Stomach (tissue), 9 donors: ENCODE data around the gene PHLPP2. TPM values are rescaled to one million over a fixed set of nuclear protein-coding genes. Genes with fewer than 3 reads are reported as not detected.
A peak's percentile ranks its signal among the peaks of the same experiment; 100 is the strongest.

Source experiments
- DNase-seq, 2 donors: peaks; one replicate each; pipeline versions ENCODE4 v3.0.0 to v3.0.0-alpha.2; 2013 to 2019
- H3K27ac ChIP-seq, 5 donors: fragments of 200-600 bp in 4 of 5; sonication (generic) in 4 of 5; one replicate each; pipeline ENCODE4 v1.5.1; 2013 to 2019; ENCODE audit warnings: mild to moderate bottlenecking in 1 of 5, moderate library complexity in 1 of 5
- H3K27me3 ChIP-seq, 3 donors: fragments of 200-600 bp; sonication (generic); one replicate each; pipeline ENCODE4 v1.5.1; 2017 to 2019; ENCODE audit warnings: mixed run types in 1 of 3
- H3K36me3 ChIP-seq, 4 donors: fragments of 200-600 bp; sonication (generic); 1 replicate in 3 of 4; 2 replicates in 1 of 4; pipeline ENCODE4 v1.5.1; 2016 to 2019
- H3K4me1 ChIP-seq, 4 donors: fragments of 200-600 bp; sonication (generic); one replicate each; pipeline ENCODE4 v1.5.1; 2016 to 2019
- H3K4me3 ChIP-seq, 4 donors: fragments of 200-600 bp; sonication (generic) in 3 of 4; one replicate each; pipeline ENCODE4 v1.5.1; 2016 to 2019; ENCODE audit warnings: mild to moderate bottlenecking in 1 of 4
- H3K9me3 ChIP-seq, 4 donors: fragments of 200-600 bp; sonication (generic); one replicate each; pipeline ENCODE4 v1.5.1; 2016 to 2019
- EP300 ChIP-seq: sonication (generic); formaldehyde crosslinking; IDR thresholded peaks from one replicate; pipeline ENCODE4 v1.6.1; 2017; ENCODE audit warnings: antibody characterized with exemption
- POLR2A ChIP-seq, 4 donors: fragments of 450-650 bp; IDR thresholded peaks; one replicate each; pipeline ENCODE4 v1.6.1; 2016; ENCODE audit warnings: antibody characterized with exemption in 4 of 4, control low read depth in 2 of 4, mild to moderate bottlenecking in 1 of 4, moderate library complexity in 1 of 4
- POLR2AphosphoS5 ChIP-seq, 3 donors: sonication (generic); formaldehyde crosslinking; IDR thresholded peaks; one replicate each; pipeline ENCODE4 v1.6.1; 2016; ENCODE audit warnings: antibody characterized with exemption in 3 of 3
- WGBS, 5 donors: extraction: QIAGEN DNeasy Blood & Tissue Kit in 3 of 5; methylation state at CpG; one replicate each; pipeline versions ENCODE4 v1.1.5 to v1.1.7; 2013 to 2018; 5-methylcytosine and 5-hydroxymethylcytosine counted together
- intact Hi-C: fragments of 100-400 bp; cut with DNase I; formaldehyde crosslinking; loops from one replicate; pipeline ENCODE4 v1.15.1; 2023; ENCODE audit warnings: low total_unique reads
- polyA plus RNA-seq, 3 donors: library from polyadenylated mRNA; stranded (reverse); fragments of 200-250 nt; gene quantifications; one replicate each; pipeline ENCODE4 v1.2.3, GENCODE V29; 2013
- total RNA-seq, 5 donors: library from RNA; depleted of rRNA; stranded (reverse); fragments of >200 nt; gene quantifications; one replicate each; pipeline versions ENCODE4 v1.1.0 to v1.2.3, GENCODE V29; 2014 to 2016
- TF ChIP-seq, protein P1 (sequence below), 7 experiments: fragments of 450-650 bp in 4 of 7; fragments of 200-600 bp in 3 of 7; sonication (generic) in 3 of 7; IDR thresholded peaks; one replicate each; pipeline ENCODE4 v1.5.1; 2016 to 2019; ENCODE audit warnings: antibody characterized with exemption in 7 of 7, control low read depth in 2 of 7, mild to moderate bottlenecking in 1 of 7
- donor health status: healthy with polysubstance abuse.
- donor health status: Bipolar disorder and iron deficiency.
- donor health status: healthy.

PHLPP2 gene
- total and polyA plus RNA-seq, 8 donors, result 0.76 to 10.1 (median 3.6) TPM

DNA sequence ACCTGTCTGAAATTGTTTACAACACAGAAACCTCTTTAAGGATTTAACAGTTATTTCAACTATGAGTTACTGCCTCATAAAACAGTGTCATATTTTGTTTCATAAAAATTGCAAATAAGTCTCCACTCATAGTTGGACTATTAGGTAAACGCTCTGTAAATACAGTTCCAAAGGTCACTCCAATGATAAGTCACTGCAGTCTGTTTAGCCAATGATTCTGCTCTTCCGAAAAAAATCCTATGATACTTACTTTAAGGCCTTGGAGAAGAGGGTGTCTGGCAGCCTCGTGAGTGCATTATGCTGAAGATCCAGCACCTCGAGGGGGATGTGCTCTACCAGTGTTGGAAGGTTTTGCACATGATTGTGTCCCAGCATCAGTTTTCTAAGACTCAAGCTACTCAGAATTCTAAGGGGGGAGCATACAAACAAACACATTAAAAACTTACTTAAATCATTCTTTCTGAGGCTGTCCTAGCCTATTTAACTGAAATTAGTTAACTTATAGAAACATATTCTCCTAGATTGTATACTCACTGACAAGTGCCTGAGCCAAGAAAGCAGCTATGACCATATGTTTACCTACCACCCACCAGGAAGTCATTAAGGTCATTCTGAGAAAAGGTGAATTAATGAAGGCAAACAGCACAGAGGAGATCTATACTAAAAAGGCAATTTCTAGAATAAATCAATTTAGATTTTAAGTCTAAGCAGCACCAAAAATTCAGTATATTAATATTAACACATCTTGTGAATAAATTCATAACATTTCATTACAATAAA is 57.4 kb downstream of the PHLPP2 start:
- TF ChIP-seq POLR2A (IDR thresholded peaks at IDR 0.05) (no peak), POLR2AphosphoS5 (IDR thresholded peaks at IDR 0.05) (no peak), EP300 (no peak)
- TF ChIP-seq, protein P1, sequence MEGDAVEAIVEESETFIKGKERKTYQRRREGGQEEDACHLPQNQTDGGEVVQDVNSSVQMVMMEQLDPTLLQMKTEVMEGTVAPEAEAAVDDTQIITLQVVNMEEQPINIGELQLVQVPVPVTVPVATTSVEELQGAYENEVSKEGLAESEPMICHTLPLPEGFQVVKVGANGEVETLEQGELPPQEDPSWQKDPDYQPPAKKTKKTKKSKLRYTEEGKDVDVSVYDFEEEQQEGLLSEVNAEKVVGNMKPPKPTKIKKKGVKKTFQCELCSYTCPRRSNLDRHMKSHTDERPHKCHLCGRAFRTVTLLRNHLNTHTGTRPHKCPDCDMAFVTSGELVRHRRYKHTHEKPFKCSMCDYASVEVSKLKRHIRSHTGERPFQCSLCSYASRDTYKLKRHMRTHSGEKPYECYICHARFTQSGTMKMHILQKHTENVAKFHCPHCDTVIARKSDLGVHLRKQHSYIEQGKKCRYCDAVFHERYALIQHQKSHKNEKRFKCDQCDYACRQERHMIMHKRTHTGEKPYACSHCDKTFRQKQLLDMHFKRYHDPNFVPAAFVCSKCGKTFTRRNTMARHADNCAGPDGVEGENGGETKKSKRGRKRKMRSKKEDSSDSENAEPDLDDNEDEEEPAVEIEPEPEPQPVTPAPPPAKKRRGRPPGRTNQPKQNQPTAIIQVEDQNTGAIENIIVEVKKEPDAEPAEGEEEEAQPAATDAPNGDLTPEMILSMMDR (IDR thresholded peaks at IDR 0.05), result no peak
- peak in 1 of 2 donors; percentile 46 for DNase-seq
- peaks cover 13 to 98% (median 96%) of the 10 kb centered on the region in 4 donors for H3K36me3 ChIP-seq
- H3K4me3 ChIP-seq, result no peak overlapping the region
- WGBS, 5 donors, result 37 to 57% (median 50%) methylated on average over 4 of the region's 4 CpGs
- intact Hi-C loops, result no loop called here
- H3K27ac ChIP-seq, result no peak overlapping the region
- H3K4me1 ChIP-seq, result peaks cover 0 to 9% (median 3%) of the 10 kb centered on the region in 4 donors
- H3K9me3 ChIP-seq, result no peaks in the 10 kb centered on the region
- H3K27me3 ChIP-seq, result no peaks in the 10 kb centered on the region

DNA sequence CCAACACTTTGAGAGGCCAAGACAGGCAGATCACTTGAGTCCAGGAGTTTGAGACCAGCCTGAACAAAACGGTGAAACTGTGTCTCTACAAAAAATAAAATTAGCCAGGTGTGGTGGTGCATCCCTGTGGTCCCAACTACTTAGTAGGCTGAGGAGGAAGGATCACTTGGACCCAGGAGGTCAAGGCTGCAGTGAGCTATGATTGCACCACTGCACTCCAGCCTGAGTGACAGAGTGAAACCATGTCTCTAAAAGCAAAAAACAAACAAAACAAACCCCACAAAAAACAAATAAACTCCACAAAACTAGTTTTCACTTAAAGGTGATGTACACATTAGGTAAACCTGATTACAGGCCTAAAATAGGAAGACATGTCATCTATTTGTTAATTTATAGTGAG is 58.2 kb downstream of the PHLPP2 start:
- Histone ChIP-seq H3K9me3 (no peaks in the 10 kb centered on the region), H3K27ac (no peak overlapping the region), H3K4me3 (no peak overlapping the region), H3K4me1 (peaks cover 0 to 9% (median 3%) of the 10 kb centered on the region in 4 donors), H3K36me3 (peaks cover 13 to 98% (median 96%) of the 10 kb centered on the region in 4 donors), H3K27me3 (no peaks in the 10 kb centered on the region)
- DNase-seq, result no peak
- intact Hi-C loops, result no loop called here
- TF ChIP-seq POLR2A (IDR thresholded peaks at IDR 0.05) (no peak), EP300 (no peak), POLR2AphosphoS5 (IDR thresholded peaks at IDR 0.05) (no peak)
- TF ChIP-seq, protein P1 (IDR thresholded peaks at IDR 0.05), result no peak
- WGBS, 5 donors, result 74 to 96% (median 91%) methylated on average over 1 of the region's 1 CpG

DNA sequence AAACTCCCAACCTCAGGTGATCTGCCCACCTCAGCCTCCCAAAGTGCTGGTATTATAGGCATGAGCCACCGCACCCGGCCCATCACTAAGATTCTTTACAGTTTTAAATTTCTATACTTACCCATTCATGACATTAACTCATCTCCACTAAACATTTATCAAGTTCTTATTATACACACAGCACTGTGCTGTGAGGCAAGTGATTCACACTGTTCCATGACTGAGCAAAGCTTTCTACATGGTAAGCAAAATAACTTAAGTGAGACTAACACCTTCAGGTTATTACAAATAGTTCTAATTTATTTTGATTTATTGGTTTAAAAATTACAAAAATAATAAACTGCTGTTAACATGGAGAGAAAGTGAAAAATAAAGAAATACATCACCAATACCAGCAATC is 65.0 kb downstream of the PHLPP2 start:
- no peak overlapping the region for H3K27ac ChIP-seq
- no peaks in the 10 kb centered on the region for H3K4me1 ChIP-seq
- 96 to 100% (median 99%) methylated on average over 2 of the region's 2 CpGs for WGBS, 5 donors
- TF ChIP-seq POLR2AphosphoS5 (IDR thresholded peaks at IDR 0.05) (no peak), POLR2A (IDR thresholded peaks at IDR 0.05) (no peak), EP300 (no peak)
- TF ChIP-seq, protein P1 (IDR thresholded peaks at IDR 0.05), result no peak
- H3K4me3 ChIP-seq, result no peak overlapping the region
- H3K27me3 ChIP-seq, result no peaks in the 10 kb centered on the region
- intact Hi-C loops, result no loop called here
- no peaks in the 10 kb centered on the region for H3K9me3 ChIP-seq
- DNase-seq, result no peak
- H3K36me3 ChIP-seq, result peaks cover 17 to 85% (median 82%) of the 10 kb centered on the region in 4 donors

DNA sequence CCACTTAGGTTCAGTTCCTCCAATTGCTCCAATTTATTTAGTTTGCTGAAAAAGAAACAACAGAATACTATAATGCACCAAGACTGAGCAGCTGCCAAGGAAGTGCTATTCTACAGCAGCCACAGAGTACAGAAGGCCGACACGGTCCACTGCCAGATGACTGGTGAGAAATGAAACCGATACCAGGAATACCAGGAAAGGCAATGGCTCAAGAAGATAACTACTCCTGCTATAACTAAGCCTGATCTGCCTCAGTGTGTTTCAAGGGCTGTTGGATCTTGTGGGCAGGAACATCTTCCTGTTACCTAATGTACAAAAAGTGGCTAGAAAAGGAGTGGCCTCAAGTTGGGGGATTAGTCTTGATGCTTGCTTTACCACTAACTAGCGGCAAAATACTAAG is 65.7 kb downstream of the PHLPP2 start:
- Histone ChIP-seq H3K36me3 (peaks cover 21 to 85% (median 80%) of the 10 kb centered on the region in 4 donors), H3K4me3 (no peak overlapping the region), H3K27ac (no peak overlapping the region), H3K9me3 (no peaks in the 10 kb centered on the region), H3K27me3 (no peaks in the 10 kb centered on the region), H3K4me1 (no peaks in the 10 kb centered on the region)
- TF ChIP-seq, protein P1 (IDR thresholded peaks at IDR 0.05), result no peak
- TF ChIP-seq EP300 (no peak), POLR2A (IDR thresholded peaks at IDR 0.05) (no peak), POLR2AphosphoS5 (IDR thresholded peaks at IDR 0.05) (no peak)
- intact Hi-C loops, result no loop called here
- DNase-seq, result no peak
- WGBS, 5 donors, result 81 to 90% (median 89%) methylated on average over 4 of the region's 4 CpGs
